A549 (cell line): Measurements from ENCODE around the gene LCMT2.

Experiments used
- CBX8 ChIP-seq: fragments of 200-600 bp; sonication (generic); IDR thresholded peaks from 2 replicates; pipeline ENCODE4 v1.6.1; 2016
- CHD4 ChIP-seq: fragments of 200-600 bp; sonication (generic); IDR thresholded peaks from 2 replicates; pipeline ENCODE4 v1.6.1; 2016; ENCODE audit warnings: antibody characterized with exemption, mild to moderate bottlenecking, borderline replicate concordance
- GATA3 ChIP-seq: IDR thresholded peaks from 2 replicates; pipeline ENCODE4 v1.6.1; 2012; ENCODE audit warnings: borderline replicate concordance
- POLR2A ChIP-seq: IDR thresholded peaks from 2 replicates; pipeline ENCODE4 v1.6.1; 2012; ENCODE audit warnings: mild to moderate bottlenecking, low read length
- RFX5 ChIP-seq: fragments of 450-650 bp; IDR thresholded peaks from 2 replicates; pipeline ENCODE4 v1.7.1; 2014; ENCODE audit warnings: antibody characterized with exemption, mild to moderate bottlenecking, moderate library complexity
- SREBF2 ChIP-seq: fragments of 450-650 bp; IDR thresholded peaks from 2 replicates; pipeline ENCODE4 v1.6.1; 2014; ENCODE audit warnings: mild to moderate bottlenecking, moderate library complexity
- TF ChIP-seq, protein P1 (sequence below): fragments of >200 bp; sonication (Bioruptor Twin); formaldehyde crosslinking; IDR thresholded peaks from 3 replicates; pipeline ENCODE4 v1.5.1; 2016

DNA sequence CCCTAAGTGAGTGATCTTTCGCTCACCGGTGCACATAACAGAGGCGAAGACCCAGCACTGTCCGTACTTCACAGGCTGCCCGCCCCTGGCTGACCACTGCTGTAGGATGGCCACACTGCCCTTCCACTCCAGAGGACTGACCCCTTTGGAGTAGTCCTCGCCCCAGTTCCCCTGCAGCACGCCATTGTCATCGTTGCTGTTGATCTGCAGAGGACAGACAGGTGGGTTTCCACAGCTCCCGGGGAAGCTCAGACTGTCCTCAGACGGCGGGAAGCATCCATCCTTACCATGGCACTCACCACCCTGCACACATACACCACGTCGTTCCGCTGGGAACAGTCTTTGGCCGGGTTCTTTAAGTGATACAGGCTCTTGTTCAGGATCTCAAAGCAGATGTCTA lies 43.1 kb downstream of the LCMT2 start:
- TF ChIP-seq, protein P1, sequence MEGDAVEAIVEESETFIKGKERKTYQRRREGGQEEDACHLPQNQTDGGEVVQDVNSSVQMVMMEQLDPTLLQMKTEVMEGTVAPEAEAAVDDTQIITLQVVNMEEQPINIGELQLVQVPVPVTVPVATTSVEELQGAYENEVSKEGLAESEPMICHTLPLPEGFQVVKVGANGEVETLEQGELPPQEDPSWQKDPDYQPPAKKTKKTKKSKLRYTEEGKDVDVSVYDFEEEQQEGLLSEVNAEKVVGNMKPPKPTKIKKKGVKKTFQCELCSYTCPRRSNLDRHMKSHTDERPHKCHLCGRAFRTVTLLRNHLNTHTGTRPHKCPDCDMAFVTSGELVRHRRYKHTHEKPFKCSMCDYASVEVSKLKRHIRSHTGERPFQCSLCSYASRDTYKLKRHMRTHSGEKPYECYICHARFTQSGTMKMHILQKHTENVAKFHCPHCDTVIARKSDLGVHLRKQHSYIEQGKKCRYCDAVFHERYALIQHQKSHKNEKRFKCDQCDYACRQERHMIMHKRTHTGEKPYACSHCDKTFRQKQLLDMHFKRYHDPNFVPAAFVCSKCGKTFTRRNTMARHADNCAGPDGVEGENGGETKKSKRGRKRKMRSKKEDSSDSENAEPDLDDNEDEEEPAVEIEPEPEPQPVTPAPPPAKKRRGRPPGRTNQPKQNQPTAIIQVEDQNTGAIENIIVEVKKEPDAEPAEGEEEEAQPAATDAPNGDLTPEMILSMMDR: no peak
- TF ChIP-seq SREBF2 (no peak), POLR2A (no peak), GATA3 (no peak), RFX5 (no peak), CBX8 (no peak), CHD4 (no peak)
